ENCODE data around the gene EDDM3A. TPM values are rescaled to one million over a fixed set of nuclear protein-coding genes. Genes with fewer than 3 reads are reported as not detected.
"Not testable (repeated sequence)": the region's sequence is repeated elsewhere in the genome, so short reads cannot be mapped to it uniquely, and the experiment has no call there.

EDDM3A gene
- total and polyA plus RNA-seq, 2 donors: not detected

- Histone ChIP-seq H3K4me3 (ENCODE audit: low read depth, low read length) (no peak overlapping the region), H3K36me3 (ENCODE audit: insufficient read depth) (no peaks in the 10 kb centered on the region), H3K27ac (ENCODE audit: low read depth) (no peak overlapping the region), H3K4me1 (ENCODE audit: insufficient read depth) (no peaks in the 10 kb centered on the region)
- no peak for DNase-seq (ENCODE audit: extremely low spot score)
- WGBS: 87% methylated on average over 3 of the region's 3 CpGs
Observed at GRCh38 chr14:20746566-20746965, 879 bp downstream of the EDDM3A start.

GRCh38 chr14:20748439-20748838, 2.8 kb downstream of the EDDM3A start:
- DNase-seq (ENCODE audit: extremely low spot score): no peak
- Histone ChIP-seq H3K36me3 (ENCODE audit: insufficient read depth) (no peaks in the 10 kb centered on the region), H3K4me3 (ENCODE audit: low read depth, low read length) (no peak overlapping the region), H3K27ac (ENCODE audit: low read depth) (no peak overlapping the region), H3K4me1 (ENCODE audit: insufficient read depth) (no peaks in the 10 kb centered on the region)
- 91% methylated on average over 2 of the region's 2 CpGs for WGBS

- Histone ChIP-seq H3K4me3 (ENCODE audit: low read depth, low read length) (no peak overlapping the region), H3K4me1 (ENCODE audit: insufficient read depth) (no peaks in the 10 kb centered on the region), H3K36me3 (ENCODE audit: insufficient read depth) (no peaks in the 10 kb centered on the region), H3K27ac (ENCODE audit: low read depth) (no peak overlapping the region)
- DNase-seq (ENCODE audit: extremely low spot score): no peak
- 59% methylated on average over 1 of the region's 1 CpG for WGBS
Observed at GRCh38 chr14:20750194-20750593, 4.5 kb downstream of the EDDM3A start.

GRCh38 chr14:20751963-20752562, 6.4 kb downstream of the EDDM3A start:
- H3K4me3 ChIP-seq (ENCODE audit: low read depth, low read length): no peak overlapping the region
- WGBS: 83% methylated on average over 5 of the region's 5 CpGs
- no peaks in the 10 kb centered on the region for H3K36me3 ChIP-seq (ENCODE audit: insufficient read depth)
- H3K4me1 ChIP-seq (ENCODE audit: insufficient read depth): no peaks in the 10 kb centered on the region
- no peak overlapping the region for H3K27ac ChIP-seq (ENCODE audit: low read depth)
- no peak for DNase-seq (ENCODE audit: extremely low spot score)

- WGBS: 92% methylated on average over 2 of the region's 2 CpGs
- DNase-seq (ENCODE audit: extremely low spot score): no peak
- no peak overlapping the region for H3K27ac ChIP-seq (ENCODE audit: low read depth)
- no peaks in the 10 kb centered on the region for H3K36me3 ChIP-seq (ENCODE audit: insufficient read depth)
- H3K4me1 ChIP-seq (ENCODE audit: insufficient read depth): no peaks in the 10 kb centered on the region
- H3K4me3 ChIP-seq (ENCODE audit: low read depth, low read length): no peak overlapping the region
Observed at GRCh38 chr14:20754308-20754707, 8.6 kb downstream of the EDDM3A start.

- WGBS: 63% methylated on average over 6 of the region's 6 CpGs
- Histone ChIP-seq H3K27ac (ENCODE audit: low read depth) (no peak overlapping the region), H3K4me1 (ENCODE audit: insufficient read depth) (no peaks in the 10 kb centered on the region), H3K4me3 (ENCODE audit: low read depth, low read length) (no peak overlapping the region), H3K36me3 (ENCODE audit: insufficient read depth) (no peaks in the 10 kb centered on the region)
- no peak for DNase-seq (ENCODE audit: extremely low spot score)
Observed at GRCh38 chr14:20755037-20755436, 9.3 kb downstream of the EDDM3A start.

GRCh38 chr14:20757965-20758364, 12.3 kb downstream of the EDDM3A start:
- Histone ChIP-seq H3K4me3 (ENCODE audit: low read depth, low read length) (no peak overlapping the region), H3K36me3 (ENCODE audit: insufficient read depth) (no peaks in the 10 kb centered on the region), H3K27ac (ENCODE audit: low read depth) (no peak overlapping the region), H3K4me1 (ENCODE audit: insufficient read depth) (no peaks in the 10 kb centered on the region)
- WGBS: 67% methylated on average over 4 of the region's 4 CpGs
- no peak for DNase-seq (ENCODE audit: extremely low spot score)

- not testable (repeated sequence) for H3K27ac ChIP-seq (ENCODE audit: low read depth); H3K4me1 ChIP-seq (ENCODE audit: insufficient read depth); H3K36me3 ChIP-seq (ENCODE audit: insufficient read depth); DNase-seq (ENCODE audit: extremely low spot score); H3K4me3 ChIP-seq (ENCODE audit: low read depth, low read length)
- 90% methylated on average over 5 of the region's 5 CpGs for WGBS
Observed at GRCh38 chr14:20759465-20759864, 13.8 kb downstream of the EDDM3A start.

GRCh38 chr14:20760950-20761349, 15.3 kb downstream of the EDDM3A start:
- no peaks in the 10 kb centered on the region for H3K36me3 ChIP-seq (ENCODE audit: insufficient read depth)
- DNase-seq (ENCODE audit: extremely low spot score): no peak

GRCh38 chr14:20768593-20768892, 22.9 kb downstream of the EDDM3A start:
- no peak overlapping the region for H3K4me3 ChIP-seq (ENCODE audit: low read depth, low read length)
- no peak overlapping the region for H3K27ac ChIP-seq (ENCODE audit: low read depth)
- H3K4me1 ChIP-seq (ENCODE audit: insufficient read depth): no peaks in the 10 kb centered on the region
- no peak for DNase-seq (ENCODE audit: extremely low spot score)
- H3K36me3 ChIP-seq (ENCODE audit: insufficient read depth): no peaks in the 10 kb centered on the region
- WGBS: 70% methylated on average over 3 of the region's 3 CpGs

More at GRCh38 chr14:20760950-20761349, 15.3 kb downstream of the EDDM3A start:
- Histone ChIP-seq H3K4me3 (ENCODE audit: low read depth, low read length) (no peak overlapping the region), H3K4me1 (ENCODE audit: insufficient read depth) (no peaks in the 10 kb centered on the region), H3K27ac (ENCODE audit: low read depth) (no peak overlapping the region)

- no peak for DNase-seq (ENCODE audit: extremely low spot score)
Observed at GRCh38 chr14:20769421-20769820, 23.7 kb downstream of the EDDM3A start.

GRCh38 chr14:20772650-20773049, 27.0 kb downstream of the EDDM3A start:
- DNase-seq (ENCODE audit: extremely low spot score): no peak
- Histone ChIP-seq H3K27ac (ENCODE audit: low read depth) (no peak overlapping the region), H3K4me1 (ENCODE audit: insufficient read depth) (no peaks in the 10 kb centered on the region), H3K36me3 (ENCODE audit: insufficient read depth) (no peaks in the 10 kb centered on the region), H3K4me3 (ENCODE audit: low read depth, low read length) (no peak overlapping the region)
- WGBS: 74% methylated on average over 3 of the region's 3 CpGs

More at GRCh38 chr14:20769421-20769820, 23.7 kb downstream of the EDDM3A start:
- Histone ChIP-seq H3K4me1 (ENCODE audit: insufficient read depth) (no peaks in the 10 kb centered on the region), H3K36me3 (ENCODE audit: insufficient read depth) (no peaks in the 10 kb centered on the region), H3K27ac (ENCODE audit: low read depth) (no peak overlapping the region), H3K4me3 (ENCODE audit: low read depth, low read length) (no peak overlapping the region)
- 79% methylated on average over 3 of the region's 3 CpGs for WGBS

- Histone ChIP-seq H3K4me1 (ENCODE audit: insufficient read depth) (no peaks in the 10 kb centered on the region), H3K27ac (ENCODE audit: low read depth) (no peak overlapping the region), H3K36me3 (ENCODE audit: insufficient read depth) (no peaks in the 10 kb centered on the region), H3K4me3 (ENCODE audit: low read depth, low read length) (no peak overlapping the region)
- DNase-seq (ENCODE audit: extremely low spot score): no peak
- 73% methylated on average over 5 of the region's 5 CpGs for WGBS
Observed at GRCh38 chr14:20774258-20774824, 28.7 kb downstream of the EDDM3A start.

- DNase-seq (ENCODE audit: extremely low spot score): no peak
- WGBS: 54% methylated on average over 6 of the region's 6 CpGs
- no peaks in the 10 kb centered on the region for H3K36me3 ChIP-seq (ENCODE audit: insufficient read depth)
- no peak overlapping the region for H3K4me3 ChIP-seq (ENCODE audit: low read depth, low read length)
- H3K4me1 ChIP-seq (ENCODE audit: insufficient read depth): no peaks in the 10 kb centered on the region
- no peak overlapping the region for H3K27ac ChIP-seq (ENCODE audit: low read depth)
Observed at GRCh38 chr14:20775043-20775442, 29.4 kb downstream of the EDDM3A start.

- H3K27ac ChIP-seq (ENCODE audit: low read depth): no peak overlapping the region
- WGBS: 85% methylated on average over 1 of the region's 1 CpG
Observed at GRCh38 chr14:20775901-20776300, 30.2 kb downstream of the EDDM3A start.

More at GRCh38 chr14:20775901-20776300, 30.2 kb downstream of the EDDM3A start:
- Histone ChIP-seq H3K4me3 (ENCODE audit: low read depth, low read length) (no peak overlapping the region), H3K36me3 (ENCODE audit: insufficient read depth) (no peaks in the 10 kb centered on the region), H3K4me1 (ENCODE audit: insufficient read depth) (no peaks in the 10 kb centered on the region)
- no peak for DNase-seq (ENCODE audit: extremely low spot score)

Data from urinary bladder (tissue), 4 donors.